Memory B cell (primary cell): ENCODE results near the gene SDCCAG8.

Source experiments
- ATAC-seq: fragments of 150-1000 bp; cut with Tn5 transposase; 2 replicates; pipeline ENCODE4 v1.10.0; 2021; ENCODE audit warnings: low read depth, mild to moderate bottlenecking, moderate library complexity
- DNase-seq, 2 donors: peaks; one replicate each; pipeline ENCODE4 v3.0.0; 2022; ENCODE audit warnings: low spot score in 2 of 2
- H3K27ac Mint-ChIP-seq: one replicate; pipeline ENCODE4 v1.8.0; 2022; ENCODE audit warnings: mild to moderate bottlenecking, moderate library complexity, mixed read lengths
- H3K27me3 Mint-ChIP-seq: one replicate; pipeline ENCODE4 v1.8.0; 2022; ENCODE audit warnings: mixed read lengths
- H3K36me3 Mint-ChIP-seq: one replicate; pipeline ENCODE4 v1.8.0; 2022; ENCODE audit warnings: mild to moderate bottlenecking, mixed read lengths
- H3K4me1 Mint-ChIP-seq: one replicate; pipeline ENCODE4 v1.8.0; 2022; ENCODE audit warnings: mixed read lengths
- H3K4me3 Mint-ChIP-seq: one replicate; pipeline ENCODE4 v1.8.0; 2022; ENCODE audit warnings: mild to moderate bottlenecking, moderate library complexity, mixed read lengths
- H3K9me3 Mint-ChIP-seq: one replicate; pipeline ENCODE4 v1.8.0; 2022; ENCODE audit warnings: mixed read lengths

The SDCCAG8 gene

DNA sequence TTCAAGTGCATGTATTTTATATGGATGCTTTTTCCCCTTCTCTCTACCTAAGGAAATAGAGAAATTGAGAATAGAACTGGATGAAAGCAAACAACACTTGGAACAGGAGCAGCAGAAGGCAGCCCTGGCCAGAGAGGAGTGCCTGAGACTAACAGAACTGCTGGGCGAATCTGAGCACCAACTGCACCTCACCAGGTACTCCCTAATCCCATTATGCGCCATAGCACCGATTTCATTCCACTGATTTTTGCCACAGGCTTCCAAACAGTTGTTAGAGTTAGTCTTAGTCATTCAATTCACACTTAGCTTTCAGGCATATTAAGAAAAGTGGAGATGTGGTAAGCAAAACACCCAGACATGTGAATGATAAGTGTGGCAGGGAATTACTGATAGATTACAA is 122.8 kb downstream of the SDCCAG8 start:
- Mint-ChIP-seq H3K4me3 (no peak overlapping the region), H3K36me3 (peaks cover 31% of the 10 kb centered on the region), H3K27ac (no peak overlapping the region), H3K27me3 (no peaks in the 10 kb centered on the region), H3K9me3 (no peaks in the 10 kb centered on the region), H3K4me1 (no peaks in the 10 kb centered on the region)
- DNase-seq (no peak), ATAC-seq (no peak)

DNA sequence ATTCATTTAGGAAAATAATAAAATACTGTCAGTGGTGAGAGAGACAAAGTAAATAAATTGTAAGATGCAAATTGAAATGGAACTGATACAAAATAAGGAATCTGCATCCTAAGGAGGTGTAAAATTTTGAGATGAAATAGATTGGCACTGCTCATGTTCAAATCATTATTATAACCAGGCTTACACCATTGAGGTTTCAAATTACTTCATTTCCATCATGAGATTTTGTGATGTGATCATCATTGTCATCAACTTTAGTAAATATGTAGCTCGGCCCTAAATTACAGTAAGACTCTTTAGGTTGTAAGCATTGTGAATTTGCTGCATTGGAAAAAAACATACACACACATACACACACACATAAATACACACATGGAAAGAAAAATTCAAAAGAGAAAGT is 123.4 kb downstream of the SDCCAG8 start:
- Mint-ChIP-seq H3K27me3 (no peaks in the 10 kb centered on the region), H3K4me3 (no peak overlapping the region), H3K4me1 (no peaks in the 10 kb centered on the region), H3K9me3 (no peaks in the 10 kb centered on the region), H3K27ac (no peak overlapping the region), H3K36me3 (peaks cover 30% of the 10 kb centered on the region)
- DNase-seq (no peak), ATAC-seq (no peak)

GRCh38 chr1:243379706-243380105 is 123.9 kb downstream of the SDCCAG8 start:
- no peak for DNase-seq
- Mint-ChIP-seq H3K36me3 (peaks cover 27% of the 10 kb centered on the region), H3K4me1 (no peaks in the 10 kb centered on the region), H3K27ac (no peak overlapping the region), H3K4me3 (no peak overlapping the region), H3K27me3 (no peaks in the 10 kb centered on the region), H3K9me3 (no peaks in the 10 kb centered on the region)
- ATAC-seq: no peak

DNA sequence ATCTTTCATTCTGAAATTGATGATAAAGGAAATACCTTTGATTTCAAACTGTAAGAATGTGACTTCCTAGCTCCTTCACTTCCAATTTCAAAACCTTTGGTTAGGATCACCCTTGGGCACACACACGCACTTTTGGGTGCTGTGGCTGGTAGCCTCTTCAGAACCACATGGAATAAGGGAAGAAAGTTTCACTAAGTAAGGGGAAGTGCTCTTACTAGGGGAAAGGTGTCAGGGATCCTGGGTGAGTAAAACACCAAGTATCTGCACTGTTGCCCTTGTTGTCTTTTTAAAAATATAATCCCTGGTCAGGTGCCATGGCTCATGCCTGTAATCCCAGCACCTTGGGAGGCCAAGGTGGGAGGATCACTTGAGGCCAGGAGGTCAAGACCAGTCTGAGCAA is 132.4 kb downstream of the SDCCAG8 start:
- Mint-ChIP-seq H3K4me3 (no peak overlapping the region), H3K4me1 (no peaks in the 10 kb centered on the region), H3K36me3 (peaks cover 11% of the 10 kb centered on the region), H3K27me3 (no peaks in the 10 kb centered on the region), H3K9me3 (no peaks in the 10 kb centered on the region), H3K27ac (no peak overlapping the region)
- DNase-seq: no peak
- no peak for ATAC-seq

- ATAC-seq: no peak
- Mint-ChIP-seq H3K27ac (no peak overlapping the region), H3K4me1 (no peaks in the 10 kb centered on the region), H3K36me3 (peaks cover 5% of the 10 kb centered on the region), H3K4me3 (no peak overlapping the region), H3K9me3 (no peaks in the 10 kb centered on the region), H3K27me3 (no peaks in the 10 kb centered on the region)
- no peak for DNase-seq
These were observed 134.4 kb downstream of the SDCCAG8 start for GRCh38 chr1:243390162-243390791.

DNA sequence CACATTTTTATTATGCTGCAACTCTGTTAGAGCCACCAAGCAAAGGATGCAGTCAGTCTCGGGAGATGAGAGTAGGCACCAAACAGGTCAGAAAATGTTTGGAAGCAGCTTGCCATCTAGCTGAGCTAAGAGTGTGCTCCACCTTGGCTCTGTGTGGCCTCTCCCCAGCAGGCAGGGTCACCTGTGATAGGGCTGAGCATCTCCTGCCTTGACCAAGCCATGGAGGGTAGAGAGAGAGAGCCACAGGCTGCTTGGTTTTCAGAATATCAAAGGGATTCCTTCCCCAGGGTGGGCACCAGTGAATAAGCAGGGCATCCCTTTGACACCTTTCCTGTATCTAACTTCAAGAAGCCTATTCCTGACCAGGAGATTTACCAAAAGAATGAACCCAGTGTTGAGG is 135.5 kb downstream of the SDCCAG8 start:
- H3K27ac Mint-ChIP-seq: no peak overlapping the region
- H3K4me3 Mint-ChIP-seq: no peak overlapping the region
- no peak for ATAC-seq

DNA sequence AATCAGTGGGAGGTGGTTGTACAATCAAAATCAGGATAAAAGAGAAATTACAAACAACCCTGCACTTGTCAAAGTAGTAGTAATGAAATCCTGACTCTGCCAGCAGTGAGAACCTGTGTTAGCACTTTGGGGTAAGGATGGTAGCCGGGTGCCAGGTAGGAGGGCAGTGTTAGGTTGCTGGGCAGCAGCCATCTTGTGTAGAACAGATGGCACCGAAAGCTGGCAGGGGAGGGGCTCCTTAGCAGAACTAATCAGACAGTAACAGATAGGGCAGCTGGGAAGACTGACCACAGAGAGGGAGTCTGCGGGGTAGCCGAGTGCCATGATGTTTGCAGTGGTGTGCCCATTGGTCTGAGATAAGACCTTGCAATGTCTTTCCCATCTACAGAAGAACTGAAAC is 137.3 kb downstream of the SDCCAG8 start:
- no peak for ATAC-seq
- Mint-ChIP-seq H3K27me3 (no peaks in the 10 kb centered on the region), H3K4me3 (no peak overlapping the region), H3K9me3 (no peaks in the 10 kb centered on the region), H3K4me1 (no peaks in the 10 kb centered on the region), H3K27ac (no peak overlapping the region), H3K36me3 (peaks cover 8% of the 10 kb centered on the region)
- no peak for DNase-seq

More for the DNA sequence above, 135.5 kb downstream of the SDCCAG8 start:
- Mint-ChIP-seq H3K4me1 (no peaks in the 10 kb centered on the region), H3K9me3 (no peaks in the 10 kb centered on the region), H3K27me3 (no peaks in the 10 kb centered on the region), H3K36me3 (peaks cover 3% of the 10 kb centered on the region)
- DNase-seq: no peak

DNA sequence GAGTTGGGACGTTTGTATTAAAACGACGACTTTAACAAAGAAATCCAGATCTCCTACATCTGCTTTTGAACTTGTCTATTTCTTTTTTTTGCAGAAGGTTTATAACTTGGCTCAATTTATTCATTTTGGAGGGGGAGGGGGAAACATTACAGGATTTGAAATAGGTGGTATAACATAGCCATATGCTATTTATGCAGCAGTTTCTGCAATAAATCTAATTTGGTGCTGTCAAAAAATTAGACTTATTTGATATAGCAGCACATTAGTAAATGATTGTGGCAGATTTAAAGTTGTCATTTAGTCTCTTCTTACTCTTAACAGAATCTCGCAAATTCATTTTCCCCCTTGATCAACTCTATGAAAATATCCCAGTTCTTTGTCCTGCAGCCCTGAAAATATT is 138.2 kb downstream of the SDCCAG8 start:
- no peak for ATAC-seq
- H3K36me3 Mint-ChIP-seq: peaks cover 9% of the 10 kb centered on the region
- no peak overlapping the region for H3K4me3 Mint-ChIP-seq
- H3K4me1 Mint-ChIP-seq: no peaks in the 10 kb centered on the region
- DNase-seq: no peak
- no peaks in the 10 kb centered on the region for H3K9me3 Mint-ChIP-seq
- H3K27me3 Mint-ChIP-seq: no peaks in the 10 kb centered on the region
- H3K27ac Mint-ChIP-seq: no peak overlapping the region

- no peaks in the 10 kb centered on the region for H3K27me3 Mint-ChIP-seq
- H3K4me3 Mint-ChIP-seq: no peak overlapping the region
- peaks cover 11% of the 10 kb centered on the region for H3K36me3 Mint-ChIP-seq
- DNase-seq (no peak), ATAC-seq (no peak)
- H3K9me3 Mint-ChIP-seq: no peaks in the 10 kb centered on the region
- no peak overlapping the region for H3K27ac Mint-ChIP-seq
- H3K4me1 Mint-ChIP-seq: no peaks in the 10 kb centered on the region
These were observed 139.0 kb downstream of the SDCCAG8 start for GRCh38 chr1:243394601-243395464.

DNA sequence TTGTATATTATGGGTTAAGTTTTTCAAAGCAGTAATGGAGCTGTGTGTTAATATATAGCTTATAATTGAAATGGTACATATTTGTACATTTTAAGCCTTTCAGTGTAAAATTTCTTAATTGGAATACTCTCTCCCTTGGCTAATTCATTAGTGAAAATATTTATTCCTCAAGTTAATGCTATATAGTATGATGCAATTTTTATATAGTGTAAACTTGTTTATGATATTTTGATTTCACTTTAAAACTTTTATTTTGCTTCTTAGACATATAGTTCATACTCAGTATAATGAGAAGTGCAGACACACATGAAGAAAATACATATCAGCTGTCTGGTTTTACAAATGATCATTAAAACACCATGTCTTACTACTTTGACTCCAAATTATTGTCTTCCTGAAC is 140.6 kb downstream of the SDCCAG8 start:
- no peaks in the 10 kb centered on the region for H3K27me3 Mint-ChIP-seq
- H3K4me1 Mint-ChIP-seq: no peaks in the 10 kb centered on the region
- H3K36me3 Mint-ChIP-seq: peaks cover 14% of the 10 kb centered on the region

DNA sequence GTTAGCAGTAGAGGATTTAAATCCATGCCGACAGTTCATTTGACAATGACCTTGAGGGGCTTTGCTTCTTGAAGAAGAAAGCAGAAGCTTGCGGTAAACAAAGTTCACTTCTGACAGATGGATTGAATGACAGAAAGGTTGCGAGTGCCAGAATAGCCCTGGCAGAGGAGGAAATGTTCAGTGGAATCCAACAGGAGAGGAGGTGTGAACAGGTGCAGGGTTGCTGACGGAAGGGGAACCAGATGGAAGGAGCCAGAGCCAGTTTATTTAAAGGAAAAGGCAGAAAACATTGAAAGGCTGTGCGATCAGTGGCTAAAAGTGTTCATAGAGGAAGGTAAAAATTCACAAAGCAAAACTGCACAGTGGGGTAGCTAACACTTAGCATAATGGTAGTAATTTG is 141.0 kb downstream of the SDCCAG8 start:
- Mint-ChIP-seq H3K36me3 (peaks cover 14% of the 10 kb centered on the region), H3K4me3 (no peak overlapping the region), H3K27ac (no peak overlapping the region), H3K4me1 (no peaks in the 10 kb centered on the region), H3K27me3 (no peaks in the 10 kb centered on the region), H3K9me3 (no peaks in the 10 kb centered on the region)
- DNase-seq (no peak), ATAC-seq (no peak)

More for the DNA sequence above, 140.6 kb downstream of the SDCCAG8 start:
- H3K27ac Mint-ChIP-seq: no peak overlapping the region
- DNase-seq: no peak
- H3K9me3 Mint-ChIP-seq: no peaks in the 10 kb centered on the region
- H3K4me3 Mint-ChIP-seq: no peak overlapping the region
- ATAC-seq: no peak

GRCh38 chr1:243397613-243398321 is 141.9 kb downstream of the SDCCAG8 start:
- no peaks in the 10 kb centered on the region for H3K9me3 Mint-ChIP-seq
- H3K4me1 Mint-ChIP-seq: no peaks in the 10 kb centered on the region
- no peak overlapping the region for H3K4me3 Mint-ChIP-seq
- H3K36me3 Mint-ChIP-seq: peaks cover 18% of the 10 kb centered on the region
- no peaks in the 10 kb centered on the region for H3K27me3 Mint-ChIP-seq
- H3K27ac Mint-ChIP-seq: no peak overlapping the region
- no peak for DNase-seq
- no peak for ATAC-seq

DNA sequence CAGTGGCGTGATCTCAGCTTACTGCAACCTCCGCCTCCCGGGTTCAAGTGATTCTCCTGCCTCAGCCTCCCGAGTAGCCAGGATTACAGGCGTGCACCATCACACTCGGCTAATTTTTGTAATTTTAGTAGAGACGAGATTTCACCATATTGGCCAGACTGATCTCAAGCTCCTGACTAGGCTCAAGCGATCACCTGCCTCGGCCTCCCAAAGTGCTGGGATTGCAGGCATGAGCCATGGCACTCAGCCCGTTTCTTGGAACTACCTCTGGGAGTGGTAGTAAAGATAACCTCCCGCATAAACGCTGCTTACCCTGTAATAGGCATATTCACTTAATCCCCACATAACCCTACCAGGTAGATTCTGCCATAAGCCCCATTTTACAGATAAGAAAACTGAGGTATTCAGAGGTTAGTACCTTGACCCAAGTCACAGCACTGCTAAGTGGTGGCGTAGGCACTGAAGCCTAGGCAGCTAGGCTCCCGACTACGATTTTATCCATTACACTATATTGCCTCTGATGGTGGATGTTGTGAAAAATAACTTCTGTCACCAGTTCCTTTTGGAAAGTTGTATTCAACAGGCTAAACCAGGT is 143.8 kb downstream of the SDCCAG8 start:
- Mint-ChIP-seq H3K36me3 (peaks cover 19% of the 10 kb centered on the region), H3K27ac (no peak overlapping the region), H3K27me3 (no peaks in the 10 kb centered on the region), H3K4me3 (no peak overlapping the region), H3K9me3 (no peaks in the 10 kb centered on the region), H3K4me1 (no peaks in the 10 kb centered on the region)
- no peak for DNase-seq
- no peak for ATAC-seq

- ATAC-seq: no peak
- Mint-ChIP-seq H3K27ac (no peak overlapping the region), H3K4me1 (no peaks in the 10 kb centered on the region), H3K9me3 (no peaks in the 10 kb centered on the region), H3K4me3 (no peak overlapping the region), H3K27me3 (no peaks in the 10 kb centered on the region), H3K36me3 (peaks cover 21% of the 10 kb centered on the region)
- DNase-seq: no peak
These were observed 147.0 kb downstream of the SDCCAG8 start for GRCh38 chr1:243402868-243403267.
